ENCODE data around the gene REP15. TPM values are rescaled to one million over a fixed set of nuclear protein-coding genes. Genes with fewer than 3 reads are reported as not detected.

The REP15 gene
- total RNA-seq, 2 experiments from 2014 or later = not detected

- TF ChIP-seq CTCF (IDR thresholded peaks at IDR 0.05) = no peak
- no peak overlapping the region for H3K4me3 Mint-ChIP-seq
- H3K4me3 ChIP-seq (ENCODE audit: low read length) = no peak overlapping the region
- no peaks in the 10 kb centered on the region for H3K4me1 ChIP-seq (ENCODE audit: insufficient read depth, low read length)
- H3K27me3 Mint-ChIP-seq = no peaks in the 10 kb centered on the region
- no peaks in the 10 kb centered on the region for H3K9me3 Mint-ChIP-seq
- CTCF ChIA-PET = interaction anchor here (0.6 kb wide), 1 partner anchor 293 kb away, joined by 3 read pairs; no protein-coding TSS in a partner anchor
- H3K4me1 Mint-ChIP-seq (ENCODE audit: low read depth) = no peaks in the 10 kb centered on the region
- H3K27ac Mint-ChIP-seq = no peak overlapping the region
- DNase-seq (no peak), ATAC-seq (ENCODE audit: poor library complexity) (no peak)
- POLR2A ChIA-PET = no interaction called here
- intact Hi-C loops (cut with DNase I, micrococcal nuclease) = no loop called here
- H3K9me3 ChIP-seq (ENCODE audit: control insufficient read depth in 1 of 2, insufficient read depth in 1 of 2, low read length in 2 of 2) = no peaks in the 10 kb centered on the region
- H3K27ac ChIP-seq (ENCODE audit: low read depth in 1 of 2, low read length in 2 of 2) = no peak overlapping the region
- H3K36me3 ChIP-seq (ENCODE audit: insufficient read depth, low read length) = no peaks in the 10 kb centered on the region
- H3K27me3 ChIP-seq (ENCODE audit: control insufficient read depth in 1 of 2, insufficient read depth in 2 of 2, low read length in 2 of 2) = no peaks in the 10 kb centered on the region
- peaks cover 12% of the 10 kb centered on the region for H3K36me3 Mint-ChIP-seq (ENCODE audit: low read depth)
Measured at GRCh38 chr12:27674989-27675388, 21.3 kb upstream of the REP15 start.

GRCh38 chr12:27680619-27681018 lies 15.6 kb upstream of the REP15 start:
- ATAC-seq (ENCODE audit: poor library complexity) (no peak), DNase-seq (no peak)
- intact Hi-C loops (cut with DNase I, micrococcal nuclease) = no loop called here
- H3K27me3 Mint-ChIP-seq = no peaks in the 10 kb centered on the region
- ChIA-PET CTCF (no interaction called here), POLR2A (no interaction called here)
- no peak overlapping the region for H3K27ac Mint-ChIP-seq
- Histone ChIP-seq H3K4me1 (ENCODE audit: insufficient read depth, low read length) (no peaks in the 10 kb centered on the region), H3K4me3 (ENCODE audit: low read length) (no peak overlapping the region), H3K9me3 (ENCODE audit: control insufficient read depth in 1 of 2, insufficient read depth in 1 of 2, low read length in 2 of 2) (no peaks in the 10 kb centered on the region), H3K27ac (ENCODE audit: low read depth in 1 of 2, low read length in 2 of 2) (no peak overlapping the region), H3K36me3 (ENCODE audit: insufficient read depth, low read length) (no peaks in the 10 kb centered on the region), H3K27me3 (ENCODE audit: control insufficient read depth in 1 of 2, insufficient read depth in 2 of 2, low read length in 2 of 2) (no peaks in the 10 kb centered on the region)
- H3K4me1 Mint-ChIP-seq (ENCODE audit: low read depth) = no peaks in the 10 kb centered on the region
- H3K9me3 Mint-ChIP-seq = no peaks in the 10 kb centered on the region
- H3K4me3 Mint-ChIP-seq = no peak overlapping the region
- no peak for TF ChIP-seq CTCF (IDR thresholded peaks at IDR 0.05)
- peaks cover 24% of the 10 kb centered on the region for H3K36me3 Mint-ChIP-seq (ENCODE audit: low read depth)

GRCh38 chr12:27682534-27682933 lies 13.7 kb upstream of the REP15 start:
- ChIA-PET POLR2A (no interaction called here), CTCF (no interaction called here)
- Histone ChIP-seq H3K27me3 (ENCODE audit: control insufficient read depth in 1 of 2, insufficient read depth in 2 of 2, low read length in 2 of 2) (no peaks in the 10 kb centered on the region), H3K9me3 (ENCODE audit: control insufficient read depth in 1 of 2, insufficient read depth in 1 of 2, low read length in 2 of 2) (no peaks in the 10 kb centered on the region), H3K36me3 (ENCODE audit: insufficient read depth, low read length) (no peaks in the 10 kb centered on the region), H3K4me3 (ENCODE audit: low read length) (no peak overlapping the region), H3K27ac (ENCODE audit: low read depth in 1 of 2, low read length in 2 of 2) (no peak overlapping the region), H3K4me1 (ENCODE audit: insufficient read depth, low read length) (no peaks in the 10 kb centered on the region)
- DNase-seq (no peak), ATAC-seq (ENCODE audit: poor library complexity) (no peak)
- Mint-ChIP-seq H3K4me3 (no peak overlapping the region), H3K27ac (no peak overlapping the region), H3K27me3 (no peaks in the 10 kb centered on the region), H3K36me3 (ENCODE audit: low read depth) (peaks cover 23% of the 10 kb centered on the region), H3K9me3 (no peaks in the 10 kb centered on the region), H3K4me1 (ENCODE audit: low read depth) (no peaks in the 10 kb centered on the region)
- intact Hi-C loops (cut with DNase I, micrococcal nuclease) = no loop called here
- TF ChIP-seq CTCF (IDR thresholded peaks at IDR 0.05) = no peak
